ENCODE results near the gene MYMX.

Gene MYMX

DNA sequence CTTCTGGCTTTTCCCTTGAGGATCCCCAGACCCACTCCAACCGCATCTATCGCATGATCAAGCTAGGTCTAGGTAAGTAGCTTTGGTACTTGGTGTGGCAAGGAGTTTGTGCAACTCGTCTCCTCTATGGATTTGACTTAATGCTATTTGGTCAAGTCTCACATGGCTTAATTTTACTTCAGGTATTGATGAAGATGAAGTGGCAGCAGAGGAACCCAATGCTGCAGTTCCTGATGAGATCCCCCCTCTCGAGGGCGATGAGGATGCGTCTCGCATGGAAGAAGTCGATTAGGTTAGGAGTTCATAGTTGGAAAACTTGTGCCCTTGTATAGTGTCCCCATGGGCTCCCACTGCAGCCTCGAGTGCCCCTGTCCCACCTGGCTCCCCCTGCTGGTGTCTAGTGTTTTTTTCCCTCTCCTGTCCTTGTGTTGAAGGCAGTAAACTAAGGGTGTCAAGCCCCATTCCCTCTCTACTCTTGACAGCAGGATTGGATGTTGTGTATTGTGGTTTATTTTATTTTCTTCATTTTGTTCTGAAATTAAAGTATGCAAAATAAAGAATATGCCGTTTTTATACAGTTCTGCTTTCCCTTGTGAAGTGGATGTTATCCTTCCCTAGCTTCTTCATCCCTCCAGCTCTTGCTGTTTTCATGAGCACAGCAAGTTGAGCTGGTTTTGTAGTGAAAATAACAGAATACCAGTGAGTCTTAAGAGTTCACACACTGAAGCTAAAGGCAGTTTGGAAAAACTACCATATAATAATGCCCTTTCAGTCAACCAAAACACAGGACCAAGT, 36.8 kb downstream of the MYMX start:
- peak in 1 of 2 experiments; percentile 57 for DNase-seq

DNA sequence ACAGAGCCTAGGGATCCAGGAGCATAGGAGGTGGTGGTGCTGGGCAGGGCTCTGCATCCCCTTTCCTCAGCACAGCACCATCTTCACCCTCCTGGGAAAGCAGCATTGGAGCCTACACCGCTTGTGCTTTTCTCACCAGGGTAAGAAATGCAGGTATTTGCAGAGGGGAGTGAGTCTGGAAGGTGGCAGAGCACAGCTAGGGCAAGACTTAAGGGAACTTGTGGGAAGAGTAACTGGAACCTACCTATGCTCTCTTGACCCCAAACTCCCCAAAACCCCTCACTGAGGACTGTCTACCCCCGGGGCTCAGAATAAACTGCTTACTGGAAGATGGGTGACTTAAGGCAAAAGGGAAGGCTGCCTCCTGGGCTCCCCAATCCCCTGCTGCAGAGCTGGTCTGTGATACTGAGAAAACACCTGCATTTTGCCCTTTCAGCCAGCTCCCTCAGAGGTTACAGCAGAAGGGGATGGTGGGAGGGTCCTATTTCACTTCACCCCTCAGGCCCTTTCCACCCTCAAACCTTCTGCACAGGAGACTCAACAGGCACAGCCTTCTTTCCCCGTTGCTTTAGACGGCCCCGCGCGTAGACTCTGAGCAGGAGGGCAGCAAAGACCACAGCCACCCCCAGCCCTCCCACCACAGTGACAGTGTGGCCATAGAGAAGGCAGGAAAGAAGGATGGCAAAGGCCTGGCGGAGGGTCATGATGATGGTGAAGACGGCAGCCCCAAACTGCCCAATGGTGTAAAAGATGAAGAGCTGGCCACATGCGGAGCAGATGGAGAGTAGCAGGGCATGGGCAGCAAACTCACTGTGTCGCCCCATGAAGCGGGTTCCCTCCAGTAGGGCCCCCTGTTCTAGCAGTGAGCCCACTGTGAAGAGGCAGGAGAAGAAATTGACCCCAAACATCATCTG, 37.7 kb downstream of the MYMX start:
- DNase-seq: peak in 1 of 2 experiments; percentile 26

DNA sequence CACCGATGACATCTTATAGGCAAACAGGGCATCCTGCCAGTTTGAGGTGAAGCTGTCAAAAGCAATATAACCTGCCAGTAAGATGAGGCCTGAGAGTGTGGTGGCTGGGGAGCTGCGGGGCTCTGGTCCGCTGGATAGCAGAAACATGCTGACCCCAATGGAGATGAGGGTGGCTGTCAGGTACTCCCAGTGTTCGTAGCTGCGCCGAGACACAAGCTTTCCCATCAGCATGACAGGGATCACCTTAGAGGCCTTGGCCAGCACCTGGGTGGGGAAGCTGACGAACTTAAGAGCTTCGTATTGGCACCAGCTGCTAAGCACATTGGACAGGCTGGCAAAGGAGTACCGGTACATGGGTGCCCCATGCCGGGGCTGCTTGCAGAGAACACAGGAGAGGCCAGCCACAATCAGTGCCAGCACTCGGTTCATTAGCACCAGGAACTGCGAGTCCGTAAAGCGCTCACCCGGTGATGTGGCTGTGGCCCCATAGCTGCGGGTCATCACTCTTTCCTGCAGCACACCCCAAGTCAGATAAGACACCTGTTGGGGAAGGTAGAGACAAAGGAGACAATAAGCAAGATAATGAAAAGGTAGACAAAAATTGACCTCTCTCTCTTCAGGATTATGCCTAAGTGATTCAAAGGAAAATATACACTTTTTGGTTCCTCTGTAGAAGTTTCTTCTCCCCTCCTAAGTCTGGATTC, 38.5 kb downstream of the MYMX start:
- DNase-seq: peak in 1 of 2 experiments; percentile 28

DNA sequence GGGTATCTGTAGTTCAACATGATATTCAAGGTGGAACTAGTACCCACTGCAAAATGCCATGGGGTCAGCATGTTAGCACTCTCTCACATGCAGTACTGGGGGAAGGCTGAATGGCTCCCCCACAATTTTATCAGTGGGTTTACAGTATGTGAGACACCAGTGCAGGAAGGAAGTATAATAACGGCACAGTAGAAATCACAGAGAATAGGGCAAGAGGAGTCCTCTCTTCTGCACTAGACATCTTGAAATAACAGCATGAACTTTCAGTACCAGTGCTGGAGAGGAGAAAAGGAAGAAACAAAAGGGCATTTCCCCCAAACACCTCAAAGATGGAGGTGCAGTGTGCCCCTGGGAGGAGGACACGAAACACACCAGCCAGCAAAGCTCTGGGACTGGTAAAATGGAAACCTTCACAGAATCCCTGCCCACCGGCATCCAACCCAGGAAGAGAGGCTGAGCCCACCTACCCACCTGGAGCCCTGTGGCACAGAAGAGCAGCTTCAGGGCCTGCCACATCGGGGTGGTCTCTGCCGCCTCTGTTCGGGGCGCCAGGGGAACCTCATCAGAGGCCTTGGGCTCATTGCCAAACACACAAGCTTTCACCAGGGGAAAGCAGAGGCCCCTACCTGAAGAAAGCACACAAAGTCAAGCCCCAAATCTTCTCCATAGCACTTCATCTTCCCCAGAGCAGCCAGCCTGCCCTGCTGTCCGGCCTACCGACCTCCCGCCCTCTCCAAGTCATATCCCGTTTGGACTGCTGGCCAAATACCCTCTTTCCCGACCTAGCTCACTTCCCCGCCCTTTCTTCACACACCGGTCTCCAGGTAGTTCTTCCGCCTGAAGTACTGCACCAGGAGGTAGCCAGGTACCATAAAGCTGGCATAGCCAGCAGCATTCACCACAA, 39.4 kb downstream of the MYMX start:
- DNase-seq: no peak

DNA sequence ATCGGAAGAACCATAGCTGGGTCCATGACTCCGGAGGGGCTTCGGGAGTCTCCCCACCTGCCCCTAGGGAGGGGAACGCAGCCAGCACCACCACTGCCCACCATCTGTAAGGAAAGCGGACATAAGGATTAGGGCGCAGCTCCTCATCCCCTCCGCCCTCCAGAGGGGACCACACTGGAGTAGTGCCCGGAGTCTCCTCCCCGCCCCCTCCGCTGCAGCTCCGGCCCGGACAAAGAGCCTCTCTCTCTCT, 40.0 kb downstream of the MYMX start:
- DNase-seq: no peak

DNA sequence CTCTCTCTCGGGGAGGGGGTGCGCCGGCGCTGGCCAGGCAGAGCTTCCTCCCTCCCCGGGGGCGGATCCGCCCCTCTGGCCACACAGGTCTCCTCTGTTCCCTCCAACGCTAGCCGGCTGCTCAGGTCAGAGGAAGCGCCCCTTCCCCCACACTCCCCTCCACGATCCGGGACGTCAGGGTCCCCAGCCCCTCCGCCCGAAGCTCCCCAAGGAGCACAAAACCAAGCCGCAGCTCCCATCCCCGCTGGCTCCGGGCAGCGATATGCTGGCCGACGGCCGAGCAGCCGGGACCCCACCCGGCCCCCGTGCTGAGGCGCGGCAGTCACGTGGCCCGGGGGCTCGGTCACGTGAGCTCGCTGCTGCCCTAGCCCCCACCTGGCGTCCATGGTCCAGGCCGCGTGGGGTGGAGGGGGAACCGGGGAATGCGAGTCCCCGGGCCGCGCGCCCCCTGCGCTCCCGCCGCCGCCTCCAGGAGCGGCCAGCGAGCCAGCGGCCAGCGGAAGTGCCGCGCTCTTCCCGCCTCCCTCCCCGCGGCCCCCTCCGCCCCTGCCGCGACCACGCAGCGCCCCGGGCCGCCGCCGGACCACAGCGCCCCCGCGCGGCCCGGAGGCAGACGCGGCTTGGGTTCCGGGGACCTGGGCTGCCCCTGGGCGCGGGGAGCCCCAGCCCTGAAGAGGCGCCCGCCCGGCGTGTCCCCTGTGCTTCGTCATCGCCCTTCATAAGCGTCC, 40.5 kb downstream of the MYMX start, which contains the start of gene SLC35B2:
TSS of gene SLC35B2 (minus strand) at position 504 of the 728 bp plus-strand sequence. CDS start at position 386, 118 bp downstream.
- peak; percentile 31 to 62 for DNase-seq

DNA sequence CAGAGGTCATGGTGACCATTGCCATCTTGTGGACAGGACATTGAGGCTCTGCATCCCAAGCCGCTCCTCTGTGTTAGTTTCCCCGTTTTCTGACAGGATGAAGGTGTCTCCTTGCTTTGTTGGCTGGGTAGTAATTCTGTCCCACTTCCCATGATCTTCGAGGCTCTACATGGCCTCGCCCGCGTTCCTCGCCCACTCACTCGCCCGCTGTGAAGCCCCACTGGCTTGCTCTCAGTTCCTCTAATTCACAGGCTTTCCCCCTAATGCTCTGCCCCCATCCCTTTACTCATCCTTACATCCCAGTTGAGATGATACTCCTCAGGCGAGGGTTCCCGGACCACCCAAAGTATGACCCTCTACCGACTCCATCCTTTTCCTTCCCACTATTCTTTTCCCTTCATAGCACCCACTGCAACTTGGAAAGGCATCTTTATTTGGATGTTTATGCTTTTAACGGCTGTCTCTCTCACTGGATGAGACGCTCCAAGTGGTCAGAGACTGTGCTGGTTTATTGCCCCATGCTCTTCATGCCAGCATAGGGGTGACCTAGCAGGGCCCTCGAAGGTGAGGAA, 41.1 kb downstream of the MYMX start:
- DNase-seq: peak in 1 of 2 experiments; percentile 19

DNA sequence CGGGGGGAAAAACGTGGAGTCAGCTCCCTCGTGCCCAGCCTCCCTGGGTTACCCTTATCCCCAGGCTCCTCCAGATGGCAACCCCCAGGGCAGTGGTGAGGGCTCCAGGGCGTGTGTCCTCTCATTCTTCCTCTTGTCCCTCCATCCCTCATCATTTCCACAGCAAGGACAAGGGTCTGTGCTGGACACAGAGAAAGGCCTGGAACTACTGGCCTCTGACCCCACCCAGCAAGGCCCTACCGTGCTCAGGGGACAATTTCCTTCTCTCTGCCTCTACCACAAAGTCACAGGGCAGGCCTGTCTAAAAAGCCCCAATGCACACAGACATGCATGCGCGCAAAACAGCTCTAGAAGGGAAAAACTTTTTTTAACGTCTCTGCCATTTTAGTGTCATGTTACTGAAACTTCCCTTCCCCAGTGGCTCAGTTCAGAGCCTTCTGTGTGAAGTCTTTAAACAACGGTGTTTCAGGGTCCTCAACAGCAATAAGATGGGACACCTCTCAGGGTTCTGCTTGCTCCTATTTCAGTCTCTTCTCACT, 41.7 kb downstream of the MYMX start:
- DNase-seq: no peak

DNA sequence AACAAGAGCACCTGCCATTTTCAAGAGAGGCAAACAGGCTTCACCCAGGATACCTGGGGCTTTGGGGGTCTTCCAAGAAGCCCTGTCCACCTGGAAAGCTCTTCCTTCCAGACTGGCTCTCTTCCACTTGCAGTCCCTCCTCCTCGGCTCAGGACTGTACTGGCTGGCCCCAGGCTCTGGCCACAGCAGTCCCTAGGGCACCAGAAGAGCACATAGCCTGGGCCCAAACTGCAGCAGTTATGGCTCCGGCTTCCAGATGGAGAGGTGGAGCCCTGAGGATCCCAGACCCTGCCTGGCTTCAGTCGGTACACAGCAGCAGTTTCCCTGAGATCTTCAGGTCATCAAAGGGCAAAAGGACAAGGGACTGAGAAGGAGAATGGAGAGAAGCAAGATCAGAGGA, 42.2 kb downstream of the MYMX start:
- no peak for DNase-seq

DNA sequence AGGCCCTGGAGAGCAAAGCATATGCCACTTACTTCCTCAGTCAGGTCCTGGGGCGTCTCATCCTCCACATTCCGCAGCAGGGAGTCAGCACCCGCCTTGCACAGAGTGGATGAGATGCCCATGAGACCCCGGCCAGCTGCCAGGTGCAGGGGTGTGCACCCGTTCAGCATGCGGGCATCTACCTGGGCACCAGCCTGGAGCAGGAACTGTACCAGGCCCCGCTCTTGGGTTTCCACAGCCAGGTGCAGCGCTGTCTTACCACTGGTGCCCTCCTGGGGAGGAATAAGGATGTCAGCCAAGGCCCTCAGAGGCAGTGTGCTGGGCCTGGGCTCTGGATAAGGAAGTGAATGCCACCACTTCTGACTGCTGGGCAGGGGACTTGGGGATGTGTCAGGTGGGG, 43.3 kb downstream of the MYMX start:
- DNase-seq: no peak

DNA sequence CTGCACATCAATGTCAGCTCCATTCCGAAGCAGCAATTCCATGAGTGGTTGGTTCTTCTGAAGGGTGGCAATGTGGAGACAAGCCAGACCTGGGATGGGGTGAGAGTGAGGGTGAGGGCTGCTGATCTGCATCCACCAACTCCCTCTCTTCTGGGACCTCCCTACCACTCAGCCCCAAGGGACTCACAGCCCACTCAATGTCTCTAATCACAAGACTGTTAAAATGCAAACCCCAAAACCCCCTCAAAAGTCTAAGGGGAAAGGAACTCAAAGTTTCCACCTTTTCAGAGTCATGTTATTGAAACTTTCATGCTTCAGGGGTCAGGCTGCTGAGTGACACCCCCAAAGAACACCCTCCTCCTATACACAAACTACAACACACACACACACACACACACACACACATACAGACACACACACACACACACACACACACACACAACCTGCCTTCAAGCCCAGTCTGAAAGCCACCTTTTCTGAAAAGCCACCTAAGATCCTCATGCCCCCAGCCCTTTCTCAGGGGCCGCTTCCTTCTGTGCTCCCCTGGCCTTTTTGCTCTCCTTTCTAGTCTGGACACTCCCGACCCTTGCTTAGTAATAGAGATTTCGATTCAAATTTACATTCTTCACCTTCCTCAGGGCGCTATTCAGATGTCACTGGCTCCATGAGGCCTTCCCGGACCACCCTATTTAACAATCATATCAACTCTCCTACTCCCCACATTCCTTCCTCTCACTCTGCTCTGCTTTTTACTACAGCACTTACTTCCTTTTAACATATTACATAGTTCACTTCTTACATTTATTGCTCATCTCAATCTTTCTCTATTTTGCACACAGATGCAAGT, 43.9 kb downstream of the MYMX start:
- DNase-seq: no peak

DNA sequence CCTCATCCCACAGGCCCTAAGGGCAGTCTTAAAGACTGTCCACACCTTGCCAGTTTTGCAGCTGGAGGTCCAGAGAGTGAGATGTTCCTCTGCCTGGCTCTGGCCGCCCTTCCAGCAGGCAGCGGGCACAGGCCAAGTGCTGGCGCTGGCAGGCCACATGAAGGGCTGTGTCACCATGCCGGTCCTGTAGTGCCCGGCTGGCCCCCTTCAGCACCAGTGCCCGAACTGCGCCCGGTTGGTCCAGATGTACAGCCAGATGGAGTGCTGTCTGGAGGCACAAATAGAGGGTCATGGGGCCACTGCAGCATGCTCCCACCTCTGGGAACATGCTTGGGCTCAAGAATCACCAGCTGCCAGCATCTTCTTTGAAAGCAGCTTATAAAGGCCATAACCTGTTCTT, 44.9 kb downstream of the MYMX start:
- peak; percentile 78 to 81 for DNase-seq

DNA sequence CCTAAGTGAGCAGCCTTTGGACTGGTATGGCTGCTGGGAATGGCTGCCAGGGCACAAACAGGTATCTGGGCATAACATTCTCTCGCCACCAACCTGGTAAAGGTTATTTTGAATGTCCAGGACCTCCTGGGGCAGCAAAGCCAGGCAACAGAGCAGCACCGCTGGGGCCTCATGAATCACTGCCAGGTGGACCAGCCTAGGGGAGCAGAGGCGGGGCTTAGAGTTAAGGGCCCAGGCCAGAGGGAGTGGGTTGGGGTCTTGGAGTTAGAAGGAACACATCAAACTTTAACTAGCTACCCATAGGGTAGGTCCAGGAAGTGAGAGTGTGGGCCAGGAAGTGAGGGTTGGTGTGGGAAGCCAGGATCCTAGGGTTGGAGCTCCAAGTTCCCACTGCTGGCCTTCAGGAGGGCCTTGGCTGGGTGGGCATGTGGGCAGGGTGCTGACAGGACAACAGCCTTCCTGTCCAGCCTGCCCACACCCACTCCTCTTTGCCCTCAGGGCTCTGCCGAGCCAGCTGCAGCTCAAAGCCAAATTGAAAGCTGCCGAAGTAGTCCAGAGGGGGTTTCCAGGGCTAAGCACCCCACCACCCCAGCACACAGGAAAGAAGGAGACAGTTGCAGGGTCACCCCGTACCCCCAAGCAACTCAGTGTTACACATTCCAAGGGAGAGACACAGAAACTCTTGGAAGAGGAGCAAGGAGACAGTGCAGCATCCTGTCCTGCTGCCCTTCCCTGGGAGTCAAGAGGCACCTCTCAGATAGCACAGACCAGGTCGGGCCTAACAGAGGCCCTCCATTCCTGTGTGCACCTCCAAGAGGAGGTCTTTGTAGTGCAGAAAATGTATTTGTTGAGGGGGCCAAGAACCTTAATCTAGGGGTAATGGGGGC, 46.0 kb downstream of the MYMX start:
- no peak for DNase-seq

DNA sequence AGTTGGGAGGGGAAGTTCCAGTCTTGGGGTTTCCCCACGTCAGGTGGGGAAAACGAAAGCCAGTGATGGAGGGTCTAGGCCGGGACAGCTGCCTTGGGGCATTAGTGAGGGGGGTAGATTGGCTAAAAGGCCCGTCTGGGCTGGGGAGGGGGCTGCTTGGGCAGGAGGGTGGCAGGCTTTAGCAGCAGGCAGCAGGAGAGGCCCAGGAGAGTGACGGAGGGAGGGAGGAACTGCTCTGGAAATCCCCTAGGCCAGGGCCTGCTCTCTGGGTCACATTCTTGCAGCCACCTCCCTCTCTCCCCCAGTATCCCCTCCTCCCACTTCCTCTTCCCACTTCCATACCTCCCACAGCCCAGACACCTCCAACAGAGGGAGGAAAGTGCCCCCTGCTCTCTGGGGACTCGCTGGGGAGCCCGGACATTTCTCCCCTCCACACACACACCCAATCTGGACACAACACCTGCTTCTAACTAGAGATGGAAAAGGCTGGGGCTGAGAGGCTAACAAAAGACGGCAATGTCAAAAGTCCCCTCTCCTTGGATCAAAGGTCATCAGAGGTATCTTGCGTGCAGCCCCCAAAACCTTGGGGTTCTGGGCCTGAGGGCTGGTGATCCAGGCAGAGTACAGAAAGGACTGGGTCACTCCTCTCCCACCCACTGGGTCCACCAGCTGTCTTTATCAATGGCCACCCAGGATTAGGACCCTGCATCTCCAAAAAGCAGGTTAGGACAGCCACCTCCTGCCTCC, 46.8 kb downstream of the MYMX start:
- DNase-seq: no peak

DNA sequence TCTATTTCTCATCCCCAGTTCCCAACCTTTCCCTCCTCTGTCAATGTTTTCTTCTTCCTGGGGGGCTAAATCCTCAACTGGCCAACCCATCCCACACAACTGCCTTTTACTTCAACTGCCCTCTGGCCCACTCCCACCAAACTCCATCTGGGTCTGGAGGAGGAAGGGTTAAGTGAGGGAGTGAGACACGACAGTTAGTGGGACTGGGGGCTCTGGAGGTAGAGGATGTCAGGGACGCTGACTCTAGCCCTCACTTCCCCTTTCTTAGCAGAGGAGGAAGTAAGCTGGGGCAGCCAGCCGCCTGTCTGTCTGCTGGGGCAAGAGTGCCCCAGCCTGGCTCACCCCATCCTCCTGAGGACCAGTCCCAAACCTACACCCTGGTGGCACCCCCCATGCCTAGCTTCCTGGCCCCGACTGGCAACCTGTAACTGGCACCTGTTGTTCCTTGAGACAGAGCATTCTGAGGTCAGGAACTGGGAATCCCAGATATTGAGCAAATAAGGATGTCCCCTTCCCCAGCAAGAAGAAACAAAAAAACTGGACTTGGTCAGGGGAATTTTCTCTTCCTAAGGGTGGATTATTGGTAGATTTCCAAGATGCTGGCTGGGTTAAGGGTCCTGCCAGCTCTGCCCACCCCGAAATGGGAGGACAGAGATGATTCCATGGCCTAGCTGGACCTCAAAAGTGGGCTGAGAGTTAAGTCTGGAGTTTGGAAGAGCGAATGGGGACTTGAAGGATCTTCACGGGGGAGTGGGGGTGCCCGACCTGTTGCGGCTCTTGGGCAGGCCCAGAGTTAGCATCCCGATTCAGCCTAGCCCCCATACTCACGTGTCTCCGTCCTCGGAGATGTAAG, 47.7 kb downstream of the MYMX start:
- DNase-seq: no peak

DNA sequence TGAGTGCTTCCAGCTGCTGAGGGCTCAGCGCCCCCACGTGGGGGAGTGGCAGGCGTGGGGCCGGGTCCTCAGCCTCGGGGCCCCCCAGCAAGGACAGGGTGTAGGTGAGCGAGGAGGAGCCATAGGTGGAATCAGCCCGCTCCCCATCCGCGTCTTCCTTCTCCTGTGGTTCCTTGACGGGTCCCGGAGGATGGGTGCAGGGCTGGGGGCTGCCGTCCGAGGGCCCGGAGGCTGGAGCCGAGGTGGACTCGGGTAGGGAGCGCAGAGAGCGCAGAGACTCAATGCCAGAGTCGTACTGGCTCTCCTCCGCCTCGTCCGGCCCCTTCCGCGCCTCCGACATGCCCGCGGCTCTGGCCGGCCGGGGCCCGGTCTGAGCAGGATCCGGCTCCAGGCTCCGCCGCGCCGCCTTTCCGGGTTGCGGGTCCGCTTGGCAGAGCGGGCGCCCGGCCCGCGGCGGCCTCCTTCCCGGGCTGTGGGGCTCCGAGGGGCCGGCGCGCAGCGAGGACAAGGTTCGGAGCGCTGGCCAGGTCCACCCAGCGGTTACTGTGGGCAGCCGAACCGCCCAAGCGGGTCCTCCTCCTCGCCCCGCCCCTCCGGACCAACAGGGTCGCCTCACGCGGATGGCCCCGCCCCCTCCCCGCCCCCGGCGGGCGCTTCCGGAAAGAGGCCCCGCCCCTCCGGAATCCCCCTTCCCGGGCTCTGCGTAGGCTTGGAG, 48.4 kb downstream of the MYMX start, which contains the start of gene NFKBIE:
TSS of gene NFKBIE (minus strand) at position 545 of the 715 bp plus-strand sequence. CDS start at position 340, 205 bp downstream.
- peak; percentile 73 to 87 for DNase-seq
